Left ventricle myocardium inferior (tissue), 1 donor: ENCODE results near the gene KANSL1L. TPM values are rescaled to one million over a fixed set of nuclear protein-coding genes. Genes with fewer than 3 reads are reported as not detected.

Experiments
- DNase-seq: peaks from one replicate; pipeline ENCODE4 v3.0.0-alpha.2; 2020
- H3K27ac ChIP-seq: fragments of 200-600 bp; replicated peaks from 2 replicates; pipeline ENCODE4 v1.8.0; 2021
- H3K27me3 ChIP-seq: fragments of 200-600 bp; 2 replicates; pipeline ENCODE4 v1.8.0; 2021; ENCODE audit warnings: low read depth
- H3K36me3 ChIP-seq: fragments of 200-600 bp; 2 replicates; pipeline ENCODE4 v1.8.0; 2021
- H3K4me1 ChIP-seq: fragments of 200-600 bp; 2 replicates; pipeline ENCODE4 v1.8.0; 2021
- H3K4me3 ChIP-seq: fragments of 200-600 bp; 2 replicates; pipeline ENCODE4 v1.8.0; 2021; ENCODE audit warnings: mild to moderate bottlenecking, moderate library complexity
- H3K9me3 ChIP-seq: fragments of 200-600 bp; replicated peaks from 2 replicates; pipeline ENCODE4 v1.8.0; 2021
- CTCF ChIP-seq: fragments of 200-600 bp; IDR thresholded peaks from 2 replicates; pipeline ENCODE4 v1.8.0; 2021; ENCODE audit warnings: antibody characterized with exemption, mild to moderate bottlenecking, borderline replicate concordance
- intact Hi-C: fragments of 100-400 bp; cut with micrococcal nuclease; formaldehyde crosslinking; loops from one replicate; pipeline ENCODE4 v1.11.0; 2022
- total RNA-seq: library from RNA; stranded (reverse); fragmentation: NEBNext Ultra II Directional; extraction: Animal tissue kit (Norgen Biotek cat#: 25700); gene quantifications from one replicate; pipeline ENCODE4 v1.2.1, GENCODE V29; 2021
- donor health status: DM: no; HTN: yes; CAD: no; lungs with severe emphysema.

The KANSL1L gene
- total RNA-seq, 1 donor from 2014 or later, result 18.1 TPM

DNA sequence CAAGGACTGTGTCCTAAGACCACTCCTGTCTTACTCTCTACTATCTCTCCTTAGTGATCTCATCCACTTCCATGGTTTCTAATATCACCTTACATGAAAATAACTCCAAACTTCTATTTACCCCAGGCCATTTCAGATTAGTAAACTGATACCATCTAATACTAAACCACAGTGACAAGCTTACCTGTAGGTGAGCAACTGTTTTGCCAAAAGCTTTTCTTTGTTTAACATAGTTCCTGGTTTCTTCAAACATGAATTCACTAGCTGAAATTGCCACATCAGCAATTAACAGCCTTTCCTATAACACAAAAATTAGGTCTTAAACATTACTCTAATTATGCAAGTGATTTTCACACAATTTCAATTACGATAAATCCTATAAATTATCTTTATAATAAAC is 31.9 kb upstream of the KANSL1L start:
- Histone ChIP-seq H3K36me3 (no peaks in the 10 kb centered on the region), H3K9me3 (no peaks in the 10 kb centered on the region), H3K4me3 (no peak overlapping the region), H3K4me1 (no peaks in the 10 kb centered on the region), H3K27ac (no peak overlapping the region), H3K27me3 (peaks cover 4% of the 10 kb centered on the region)
- no peak for TF ChIP-seq CTCF
- no peak for DNase-seq
- intact Hi-C loops, result no loop called here

- intact Hi-C loops, result loop anchor here (5.0 kb wide), 2 partner anchors 128 to 223 kb away; no protein-coding TSS in a partner anchor
- peaks cover 4% of the 10 kb centered on the region for H3K27me3 ChIP-seq
- TF ChIP-seq CTCF, result no peak
Measured at GRCh38 chr2:210199854-210200253, 28.6 kb upstream of the KANSL1L start.

DNA sequence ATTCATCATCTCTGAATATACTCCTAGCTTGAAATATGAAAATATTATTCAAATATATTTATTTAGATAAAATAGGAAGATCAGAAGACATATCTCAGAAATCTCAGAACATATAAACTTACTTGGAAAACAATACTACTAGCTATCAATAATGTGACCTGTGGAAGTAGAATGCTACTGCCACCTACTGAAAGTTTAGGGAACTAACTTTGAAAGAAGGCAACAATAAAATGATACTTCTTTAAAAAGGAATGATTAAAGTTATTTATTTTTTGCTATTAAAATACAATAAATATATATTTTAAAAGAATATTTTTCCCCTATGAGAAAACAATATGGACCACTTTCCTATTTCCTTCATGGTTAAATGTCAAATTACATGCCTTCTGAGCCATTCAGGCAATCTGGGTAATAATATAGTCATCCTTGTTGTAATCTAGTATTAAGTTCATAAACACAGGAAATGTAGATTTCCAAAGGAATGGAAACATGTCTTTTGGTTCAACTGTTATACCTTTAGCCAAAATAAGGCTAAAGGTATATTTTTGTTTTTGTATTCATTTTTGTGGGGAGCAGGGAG is 28.1 kb upstream of the KANSL1L start:
- Histone ChIP-seq H3K27ac (no peak overlapping the region), H3K4me1 (peaks cover 7% of the 10 kb centered on the region), H3K4me3 (no peak overlapping the region), H3K27me3 (peaks cover 4% of the 10 kb centered on the region), H3K9me3 (no peaks in the 10 kb centered on the region), H3K36me3 (no peaks in the 10 kb centered on the region)
- no peak for DNase-seq
- intact Hi-C loops, result loop anchor here (5.0 kb wide), 2 partner anchors 127 to 222 kb away; no protein-coding TSS in a partner anchor
- peak; percentile 81 for TF ChIP-seq CTCF

More at GRCh38 chr2:210199854-210200253, 28.6 kb upstream of the KANSL1L start:
- Histone ChIP-seq H3K4me1 (peaks cover 6% of the 10 kb centered on the region), H3K36me3 (no peaks in the 10 kb centered on the region), H3K9me3 (no peaks in the 10 kb centered on the region), H3K4me3 (no peak overlapping the region), H3K27ac (no peak overlapping the region)
- DNase-seq, result no peak

DNA sequence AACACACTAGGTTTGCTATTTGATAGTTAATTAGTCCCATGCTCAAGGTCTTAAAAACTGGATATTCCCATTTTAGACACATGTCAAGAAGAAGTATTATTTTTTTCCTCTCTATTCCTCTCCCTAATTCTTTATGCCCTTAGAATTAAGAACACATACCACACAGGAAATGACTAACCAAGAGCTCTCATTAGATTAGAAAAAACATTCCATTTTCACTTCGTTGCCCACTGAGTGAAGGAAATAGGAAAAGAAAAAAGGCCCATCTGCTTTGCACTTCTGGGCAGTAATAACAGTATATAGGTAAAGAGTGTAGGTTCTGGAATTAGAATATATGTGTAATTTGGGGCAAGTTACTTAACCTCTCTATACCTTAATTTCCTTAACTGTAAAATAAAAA is 27.1 kb upstream of the KANSL1L start:
- H3K27ac ChIP-seq, result no peak overlapping the region
- no peak for DNase-seq
- no peaks in the 10 kb centered on the region for H3K36me3 ChIP-seq
- H3K27me3 ChIP-seq, result peaks cover 4% of the 10 kb centered on the region
- H3K4me1 ChIP-seq, result peaks cover 7% of the 10 kb centered on the region
- H3K4me3 ChIP-seq, result no peak overlapping the region
- no peak for TF ChIP-seq CTCF
- no peaks in the 10 kb centered on the region for H3K9me3 ChIP-seq
- intact Hi-C loops, result loop anchor here (5.0 kb wide), 2 partner anchors 126 to 221 kb away; no protein-coding TSS in a partner anchor

DNA sequence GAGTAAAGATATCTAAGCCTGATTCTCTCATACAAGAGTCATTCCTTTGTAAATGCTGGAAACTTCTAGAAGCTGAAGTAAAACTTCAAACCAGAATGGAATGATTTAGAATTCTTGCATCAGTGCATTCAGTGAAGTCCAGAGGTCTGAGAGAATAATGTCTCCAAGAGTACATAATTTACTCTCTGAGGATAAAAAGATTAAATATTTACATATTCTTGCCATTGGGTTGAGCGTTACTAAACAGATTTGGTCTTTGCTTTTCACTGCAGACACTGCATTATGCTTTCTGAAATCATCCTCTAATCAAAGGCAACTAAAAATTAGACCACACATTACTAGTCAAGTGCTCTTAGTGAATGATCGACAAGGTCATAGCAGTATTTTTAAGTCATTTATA is 26.5 kb upstream of the KANSL1L start:
- intact Hi-C loops, result loop anchor here (5.0 kb wide), 2 partner anchors 125 to 220 kb away; no protein-coding TSS in a partner anchor
- Histone ChIP-seq H3K4me1 (peaks cover 7% of the 10 kb centered on the region), H3K9me3 (no peaks in the 10 kb centered on the region), H3K27me3 (peaks cover under 1% of the 10 kb centered on the region), H3K36me3 (no peaks in the 10 kb centered on the region), H3K4me3 (no peak overlapping the region), H3K27ac (no peak overlapping the region)
- no peak for TF ChIP-seq CTCF
- no peak for DNase-seq
